ENCODE data around the gene ADAP1. TPM values are rescaled to one million over a fixed set of nuclear protein-coding genes. Genes with fewer than 3 reads are reported as not detected.

ADAP1 gene
- total and polyA plus RNA-seq, 2 of the 13 experiments (the other 11 are each of a cell fraction or from before 2014, with no cell fraction given), result 10.5 to 24.6 TPM

DNA sequence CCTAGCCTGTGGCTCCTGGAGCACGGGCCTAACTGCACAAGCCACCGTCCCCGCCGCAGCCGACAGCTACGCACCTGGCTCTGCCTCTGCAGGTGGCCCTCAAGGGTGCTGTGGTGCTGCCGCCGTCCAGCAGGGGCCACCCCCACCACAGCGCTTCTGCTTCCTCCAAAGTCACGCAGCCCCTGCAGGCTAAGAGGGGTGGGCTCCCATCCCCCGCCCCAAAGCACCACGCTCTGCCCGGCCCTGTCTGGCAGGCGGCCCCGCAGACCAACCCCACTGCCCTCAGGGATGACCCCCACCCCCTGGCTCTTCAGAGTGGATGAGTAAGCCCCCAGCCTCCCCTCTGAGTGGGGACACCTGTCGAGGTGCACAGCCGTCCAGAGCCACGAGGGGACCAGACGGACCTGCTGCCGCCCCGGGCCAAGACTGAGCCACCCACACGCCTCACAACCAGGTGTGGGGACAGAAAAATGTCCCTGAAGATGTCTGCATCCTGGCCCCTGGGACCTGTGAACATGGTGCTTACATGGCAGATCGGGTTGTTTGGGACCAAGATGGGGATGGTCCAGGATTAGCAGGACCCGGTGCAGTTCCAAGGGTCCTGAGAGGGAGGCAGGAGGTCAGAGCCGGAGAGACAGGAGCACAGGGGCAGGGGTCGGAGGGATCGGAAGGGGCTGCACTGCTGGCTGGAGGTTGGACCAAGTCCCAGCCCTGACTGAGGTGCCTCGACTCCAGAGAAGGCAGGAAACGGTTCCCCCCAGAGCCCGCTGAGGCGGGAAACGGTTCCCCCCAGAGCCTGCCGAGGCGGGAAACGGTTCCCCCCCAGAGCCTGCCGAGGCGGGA lies 9.0 kb upstream of the ADAP1 start:
- no peak for DNase-seq (ENCODE audit: low spot score)
- WGBS (ENCODE audit: low lambda C conversion rate), result 6% methylated on average over 7 of the region's 37 CpGs
- peak; percentile 79 for ATAC-seq
- intact Hi-C loops (cut with micrococcal nuclease; ENCODE audit: unreplicated experiment) (no loop called here), in situ Hi-C loops (cut with HindIII; ENCODE audit: extremely low pct_ligation_motif_present, low pct_unique_long_range_greater_than_20kb) (no loop called here)
- BruUV-seq (replicated peaks), result no TSS peak
- H3K9ac ChIP-seq (ENCODE audit: insufficient read depth, low read depth, low read length), result peak overlapping the region; percentile 67
- POLR2A ChIA-PET, result interaction anchor here (1.0 to 4.5 kb wide), 5 partner anchors 9 to 22 kb away, joined by 3 to 48 read pairs (median 9); partner anchors contain the start of gene CYP2W1
- no peak for FAIRE-seq
- H3K4me3 ChIP-seq (replicated peaks in 1 of 3; ENCODE audit: insufficient read depth in 1 of 3, low read depth in 2 of 3, low read length in 3 of 3), result peak overlapping the region; percentile 44 to 72 (median 48); a peak in 5 of 6 replicates
- no peaks in the 10 kb centered on the region for H3K27me3 ChIP-seq (ENCODE audit: control insufficient read depth in 1 of 2, insufficient read depth in 2 of 2, low read length in 2 of 2)
- no peak overlapping the region for H2AFZ ChIP-seq (ENCODE audit: low read length)
- H3K9me3 ChIP-seq (ENCODE audit: low read length), result no peaks in the 10 kb centered on the region
- H3K79me2 ChIP-seq (ENCODE audit: insufficient read depth, low read length), result no peaks in the 10 kb centered on the region
- peaks cover 8 to 20% of the 10 kb centered on the region in 2 experiments for H3K36me3 ChIP-seq (replicated peaks in 1 of 2; ENCODE audit: control insufficient read depth in 1 of 2, insufficient read depth in 2 of 2, low read length in 2 of 2)
- H4K20me1 ChIP-seq (ENCODE audit: insufficient read depth, low read length), result peaks cover 13% of the 10 kb centered on the region; the same call in 1 of the 2 replicates
- CTCF ChIA-PET (ENCODE audit: low intra/inter-chr PET ratio, low total read pairs), result interaction anchor here (2.4 kb wide), 1 partner anchor 29 kb away, joined by 14 read pairs; no protein-coding TSS in a partner anchor
- H3K4me1 ChIP-seq (ENCODE audit: insufficient read depth, low read length), result peaks cover 67% of the 10 kb centered on the region
- H3K4me2 ChIP-seq (ENCODE audit: low read depth, low read length), result peak overlapping the region; percentile 86
- H3K27ac ChIP-seq (ENCODE audit: extremely low read length, insufficient read depth, low read length), result peak overlapping the region; percentile 3
- TF ChIP-seq RXRB (CRISPR knock-in tag; IDR thresholded peaks at IDR 0.05; ENCODE audit: borderline replicate concordance) (no peak), ZNF782 (CRISPR knock-in tag; IDR thresholded peaks at IDR 0.05; ENCODE audit: borderline replicate concordance) (no peak), MAZ (IDR thresholded peaks at IDR 0.05; ENCODE audit: borderline replicate concordance, low read depth, low read length) (0 out of 2 replicates have a peak, but pooled peaks have one; percentile 20), MAZ (CRISPR knock-in tag; IDR thresholded peaks at IDR 0.05; ENCODE audit: low read depth) (0 out of 2 replicates have a peak, but pooled peaks have one; percentile 7), NCOA1 (CRISPR knock-in tag; IDR thresholded peaks at IDR 0.05) (no peak), MBNL3 (CRISPR knock-in tag; conservative IDR thresholded peaks at IDR 0.05) (no peak), ZNF629 (CRISPR knock-in tag; conservative IDR thresholded peaks at IDR 0.05) (no peak), CHCHD3 (CRISPR knock-in tag; IDR thresholded peaks at IDR 0.05) (no peak; the same call in 1 of the 2 replicates), ZNF616 (CRISPR knock-in tag; IDR thresholded peaks at IDR 0.05; ENCODE audit: low read depth) (no peak), PRMT3 (CRISPR knock-in tag; IDR thresholded peaks at IDR 0.05; ENCODE audit: borderline replicate concordance, low read depth) (no peak), NFE2L1 (CRISPR knock-in tag; IDR thresholded peaks at IDR 0.05; ENCODE audit: borderline replicate concordance) (no peak), BRCA1 (CRISPR knock-in tag; IDR thresholded peaks at IDR 0.05) (no peak), MIER3 (CRISPR knock-in tag; IDR thresholded peaks at IDR 0.05; ENCODE audit: borderline replicate concordance) (no peak), GZF1 (CRISPR knock-in tag; IDR thresholded peaks at IDR 0.05) (no peak), CHD4 (IDR thresholded peaks at IDR 0.05; ENCODE audit: borderline replicate concordance, low read length) (no peak), FOXJ3 (CRISPR knock-in tag; IDR thresholded peaks at IDR 0.05; ENCODE audit: borderline replicate concordance) (no peak)
- TF ChIP-seq, protein P1, sequence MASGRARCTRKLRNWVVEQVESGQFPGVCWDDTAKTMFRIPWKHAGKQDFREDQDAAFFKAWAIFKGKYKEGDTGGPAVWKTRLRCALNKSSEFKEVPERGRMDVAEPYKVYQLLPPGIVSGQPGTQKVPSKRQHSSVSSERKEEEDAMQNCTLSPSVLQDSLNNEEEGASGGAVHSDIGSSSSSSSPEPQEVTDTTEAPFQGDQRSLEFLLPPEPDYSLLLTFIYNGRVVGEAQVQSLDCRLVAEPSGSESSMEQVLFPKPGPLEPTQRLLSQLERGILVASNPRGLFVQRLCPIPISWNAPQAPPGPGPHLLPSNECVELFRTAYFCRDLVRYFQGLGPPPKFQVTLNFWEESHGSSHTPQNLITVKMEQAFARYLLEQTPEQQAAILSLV (CRISPR knock-in tag; IDR thresholded peaks at IDR 0.05; ENCODE audit: borderline replicate concordance), result no peak
- TF ChIP-seq, protein P2, sequence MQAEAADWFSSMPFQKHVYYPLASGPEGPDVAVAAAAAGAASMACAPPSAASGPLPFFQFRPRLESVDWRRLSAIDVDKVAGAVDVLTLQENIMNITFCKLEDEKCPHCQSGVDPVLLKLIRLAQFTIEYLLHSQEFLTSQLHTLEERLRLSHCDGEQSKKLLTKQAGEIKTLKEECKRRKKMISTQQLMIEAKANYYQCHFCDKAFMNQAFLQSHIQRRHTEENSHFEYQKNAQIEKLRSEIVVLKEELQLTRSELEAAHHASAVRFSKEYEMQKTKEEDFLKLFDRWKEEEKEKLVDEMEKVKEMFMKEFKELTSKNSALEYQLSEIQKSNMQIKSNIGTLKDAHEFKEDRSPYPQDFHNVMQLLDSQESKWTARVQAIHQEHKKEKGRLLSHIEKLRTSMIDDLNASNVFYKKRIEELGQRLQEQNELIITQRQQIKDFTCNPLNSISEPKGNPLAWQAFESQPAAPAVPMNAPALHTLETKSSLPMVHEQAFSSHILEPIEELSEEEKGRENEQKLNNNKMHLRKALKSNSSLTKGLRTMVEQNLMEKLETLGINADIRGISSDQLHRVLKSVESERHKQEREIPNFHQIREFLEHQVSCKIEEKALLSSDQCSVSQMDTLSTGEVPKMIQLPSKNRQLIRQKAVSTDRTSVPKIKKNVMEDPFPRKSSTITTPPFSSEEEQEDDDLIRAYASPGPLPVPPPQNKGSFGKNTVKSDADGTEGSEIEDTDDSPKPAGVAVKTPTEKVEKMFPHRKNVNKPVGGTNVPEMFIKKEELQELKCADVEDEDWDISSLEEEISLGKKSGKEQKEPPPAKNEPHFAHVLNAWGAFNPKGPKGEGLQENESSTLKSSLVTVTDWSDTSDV (CRISPR knock-in tag; IDR thresholded peaks at IDR 0.05), result no peak
- TF ChIP-seq, protein P3, sequence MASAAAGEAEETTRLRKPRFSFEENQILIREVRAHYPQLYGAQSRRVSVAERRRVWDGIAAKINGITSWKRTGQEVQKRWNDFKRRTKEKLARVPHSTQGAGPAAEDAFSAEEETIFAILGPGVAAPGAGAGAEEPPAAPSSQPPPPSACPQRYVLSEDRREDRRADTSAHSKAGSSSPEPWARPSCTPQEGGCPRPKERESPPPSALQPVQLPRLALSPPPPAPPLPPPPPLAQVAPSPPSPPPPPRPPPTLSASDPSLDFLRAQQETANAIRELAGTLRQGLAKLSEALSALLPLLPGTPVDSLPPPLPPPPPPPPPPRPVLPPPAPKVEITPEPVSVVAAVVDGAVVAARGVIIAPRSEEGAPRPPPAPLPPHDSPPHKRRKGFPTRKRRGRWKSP (CRISPR knock-in tag; IDR thresholded peaks at IDR 0.05), result no peak
